GM21515 (cell line): ENCODE measurements around the gene SIGLEC6.

Experiments
- ATAC-seq: cut with Tn5 transposase; IDR thresholded peaks from one replicate; pipeline ENCODE4 v1.9.1; 2021; ENCODE audit not compliant: unreplicated experiment

Gene SIGLEC6

GRCh38 chr19:51531349-51532315 lies at the start of gene SIGLEC6:
Gene SIGLEC6 (minus strand): TSS chr19:51531670. CDS start chr19:51531648, 22 bp downstream.
- peak; percentile 80 for ATAC-seq

GRCh38 chr19:51576850-51577249 lies 45.4 kb upstream of the SIGLEC6 start:
- no peak for ATAC-seq

DNA sequence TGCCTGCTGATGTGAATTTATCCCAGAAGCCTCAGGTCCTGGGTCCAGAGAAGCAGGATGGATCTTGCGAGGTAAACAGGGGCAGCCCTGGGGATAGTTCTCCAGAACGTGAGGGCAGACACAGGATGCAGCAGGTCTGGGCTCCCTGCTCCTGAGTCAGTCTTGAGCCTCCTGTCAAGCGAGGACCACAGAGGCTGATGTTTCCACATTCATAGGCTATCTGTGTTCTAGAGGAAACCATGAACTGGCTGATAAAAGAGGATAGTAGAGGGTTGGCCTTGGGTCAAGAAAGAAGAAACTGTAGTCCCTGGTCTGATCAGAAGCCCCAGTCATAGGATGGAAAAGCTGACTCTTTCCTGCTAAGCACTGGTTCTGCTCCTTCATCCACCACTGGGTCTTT lies 41.9 kb upstream of the SIGLEC6 start:
- no peak for ATAC-seq

- ATAC-seq, result no peak
Measured at GRCh38 chr19:51572908-51573307, 41.4 kb upstream of the SIGLEC6 start.

GRCh38 chr19:51572410-51572809 lies 40.9 kb upstream of the SIGLEC6 start:
- ATAC-seq, result no peak

GRCh38 chr19:51571599-51571998 lies 40.1 kb upstream of the SIGLEC6 start:
- no peak for ATAC-seq

- peak; percentile 76 for ATAC-seq
Measured at GRCh38 chr19:51570962-51571575, 39.6 kb upstream of the SIGLEC6 start, which contains the start of gene ZNF175. Gene ZNF175 (plus strand): TSS chr19:51571283. CDS start chr19:51573330, 2,047 bp downstream.

DNA sequence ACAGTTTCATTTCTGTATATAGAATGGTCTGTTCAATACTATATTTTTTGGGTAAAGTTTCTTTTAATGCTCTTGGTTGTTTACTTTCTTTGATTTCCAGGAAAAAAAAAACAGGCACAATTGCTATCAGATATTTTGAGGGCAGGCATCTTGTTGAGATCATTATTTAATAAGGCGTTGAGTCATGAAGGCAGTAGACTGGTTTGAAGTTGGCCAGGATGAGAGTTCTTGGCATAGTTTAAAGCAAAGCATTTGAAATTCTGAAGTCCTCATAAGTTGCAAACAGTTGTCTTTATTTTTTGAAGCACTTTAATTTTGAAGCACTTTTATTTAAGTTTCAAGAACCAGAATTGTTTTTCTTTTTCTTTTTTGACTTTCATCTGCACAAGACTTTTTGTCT lies 37.0 kb upstream of the SIGLEC6 start:
- ATAC-seq, result no peak

- ATAC-seq, result no peak
Measured at GRCh38 chr19:51567583-51567982, 36.1 kb upstream of the SIGLEC6 start.

DNA sequence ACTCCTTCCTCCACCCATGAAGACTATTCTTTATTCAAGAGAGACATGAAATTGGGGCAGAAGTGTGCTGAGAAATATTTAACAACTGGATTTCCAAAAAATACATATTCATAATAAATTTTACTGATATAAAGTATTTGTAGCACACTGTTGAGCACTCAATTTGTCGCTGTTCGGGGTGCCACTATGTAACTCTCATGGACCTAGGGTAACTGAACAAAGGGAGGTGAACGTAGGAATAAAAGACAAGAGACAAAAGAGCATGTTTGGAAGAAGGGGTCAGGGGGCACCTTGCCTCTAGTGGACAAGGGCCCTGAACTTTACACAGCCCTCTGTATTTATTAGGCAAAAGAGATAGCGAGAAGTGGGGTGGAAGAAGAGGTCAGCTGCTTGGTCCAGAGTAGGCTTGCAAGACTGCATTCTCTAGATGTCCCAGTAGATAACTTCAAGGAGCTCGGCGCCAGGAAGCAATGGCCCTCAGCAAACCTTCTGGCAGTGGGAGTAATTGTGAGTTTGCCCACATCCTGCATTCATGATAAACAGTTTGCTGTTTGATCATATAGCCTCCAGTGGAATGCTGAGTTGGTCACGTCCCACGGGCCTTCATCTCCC lies 35.1 kb upstream of the SIGLEC6 start:
- no peak for ATAC-seq

DNA sequence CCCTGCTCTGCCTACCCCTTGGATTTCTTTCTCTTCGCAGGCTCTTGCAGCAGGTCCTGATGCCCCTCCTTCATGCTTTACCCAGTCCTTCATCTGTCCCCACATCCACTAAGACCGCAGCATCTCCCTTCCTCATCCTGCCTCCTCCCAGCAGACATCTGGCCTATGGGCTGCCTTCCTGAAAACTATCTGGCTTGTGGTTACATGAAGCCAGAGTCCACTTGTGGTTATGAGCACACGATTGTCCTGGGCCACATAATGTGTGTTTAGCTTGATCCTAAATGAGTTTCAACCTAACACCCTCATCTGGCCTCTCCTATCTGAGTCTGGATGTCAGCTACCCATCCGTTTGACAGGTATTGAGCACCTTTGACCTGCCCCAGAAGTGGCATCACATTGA lies 34.1 kb upstream of the SIGLEC6 start:
- ATAC-seq, result no peak

DNA sequence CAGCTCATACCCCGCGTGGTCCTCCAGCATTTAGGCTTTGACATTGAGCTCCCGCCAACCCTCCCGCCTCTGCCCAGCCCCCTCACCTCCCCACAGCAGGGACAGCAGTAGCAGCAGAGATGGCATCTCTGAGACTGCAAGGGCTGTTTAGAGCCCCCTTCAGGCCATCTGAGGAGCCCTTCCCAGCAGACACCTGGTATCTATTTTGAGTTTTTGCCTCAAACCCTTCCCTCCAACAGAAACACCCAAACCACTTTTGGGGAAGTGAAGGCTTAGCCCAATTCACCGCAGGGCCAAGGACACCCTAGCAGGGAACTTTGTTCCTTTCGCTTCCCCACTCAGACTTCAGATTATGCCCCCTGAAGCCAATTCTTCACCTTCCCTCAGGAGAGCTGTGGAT lies 33.3 kb upstream of the SIGLEC6 start:
- ATAC-seq, result no peak

DNA sequence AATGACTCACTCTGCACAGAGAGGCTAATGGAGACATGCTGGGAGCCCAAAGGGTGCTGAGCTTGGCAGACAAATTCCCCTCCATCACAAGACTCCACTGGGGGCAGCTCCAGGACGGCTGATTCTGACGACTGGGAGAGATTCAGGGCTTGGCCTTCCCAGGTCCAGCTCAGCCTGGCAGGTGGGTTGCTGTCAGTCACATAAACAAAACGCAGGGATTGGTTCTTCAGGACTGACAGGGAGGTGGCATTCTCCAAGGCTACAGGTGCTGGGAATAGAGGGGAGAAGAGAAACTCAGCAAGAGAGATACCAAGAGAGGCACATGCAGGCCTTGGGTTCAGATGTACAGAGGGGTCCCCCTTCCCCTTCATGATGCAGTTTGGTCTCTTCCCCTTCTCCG lies 28.9 kb upstream of the SIGLEC6 start:
- ATAC-seq, result no peak

DNA sequence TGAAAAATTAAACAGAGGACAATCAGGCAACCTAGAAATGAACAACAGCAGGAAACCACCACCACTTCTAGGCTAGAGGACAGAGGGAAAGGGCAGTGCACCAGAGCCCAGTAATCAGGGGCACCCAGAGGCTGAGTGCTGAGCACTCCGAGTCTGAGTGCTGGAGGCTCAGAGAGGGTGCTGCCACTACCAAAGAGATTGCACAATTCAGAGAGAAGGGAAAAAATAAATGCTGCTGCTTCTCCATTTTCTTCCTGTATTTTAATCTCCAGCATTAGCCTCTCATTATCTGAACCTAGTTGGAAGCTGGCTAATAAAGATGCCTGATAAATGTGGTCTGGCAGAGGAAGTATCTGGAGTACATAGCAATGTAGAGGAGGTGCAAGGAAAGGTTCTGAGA lies 27.8 kb upstream of the SIGLEC6 start:
- ATAC-seq, result no peak

DNA sequence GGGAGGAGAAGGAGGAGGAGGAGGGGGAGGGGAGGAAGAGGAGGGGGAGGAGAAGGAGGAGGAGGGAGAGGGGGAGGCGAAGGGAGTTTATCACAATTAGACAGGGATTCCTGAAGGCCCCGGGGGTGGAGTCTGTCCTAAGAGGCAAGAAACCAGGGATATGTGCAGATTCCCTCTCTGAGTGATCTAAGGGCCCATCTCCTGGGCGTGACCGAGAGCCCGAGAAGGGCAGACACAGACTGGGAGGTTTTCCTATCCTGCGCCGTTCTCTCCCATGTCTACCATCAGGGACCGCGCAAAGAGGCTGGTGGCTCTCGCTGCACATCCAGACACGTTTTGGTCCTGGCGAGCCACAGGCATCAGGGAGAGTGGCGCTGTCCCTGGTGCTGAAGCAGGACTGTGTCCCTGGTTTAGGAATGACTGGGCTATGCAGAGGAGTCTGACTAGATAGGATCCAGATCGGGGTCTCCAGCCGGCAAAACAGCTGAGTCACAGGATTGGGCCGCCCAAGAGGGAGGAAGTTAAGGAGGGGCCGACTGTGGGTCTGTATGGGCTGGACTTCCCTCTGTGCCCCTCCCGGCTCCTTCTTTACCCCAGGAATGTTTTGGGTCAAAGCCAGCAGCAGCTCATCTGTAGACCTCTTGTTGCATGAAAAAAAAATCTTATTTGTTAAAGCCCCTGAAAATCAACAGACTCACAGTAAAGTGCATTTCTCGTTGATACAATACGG lies 21.7 kb upstream of the SIGLEC6 start:
- ATAC-seq, result no peak

DNA sequence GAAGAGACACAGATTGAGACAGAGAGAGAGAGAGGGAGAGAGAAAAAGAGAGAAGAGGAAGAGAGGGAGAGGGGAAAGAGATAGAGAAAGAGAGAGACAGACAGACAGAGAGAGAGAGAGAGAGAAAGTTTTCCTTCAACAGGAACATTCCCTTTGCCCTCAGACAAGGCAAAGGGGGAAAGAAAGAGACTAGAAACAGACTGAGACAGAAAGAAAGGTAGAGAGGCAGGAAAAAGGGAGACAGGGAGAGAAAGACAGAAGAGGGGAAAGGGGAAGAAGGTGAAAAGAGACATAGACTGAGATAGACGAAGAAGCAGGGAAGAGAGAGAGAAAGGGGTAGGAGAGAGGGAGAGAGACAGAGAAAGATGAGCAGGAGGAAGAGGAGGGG lies 21.1 kb upstream of the SIGLEC6 start:
- no peak for ATAC-seq

- no peak for ATAC-seq
Measured at GRCh38 chr19:51551673-51552432, 20.4 kb upstream of the SIGLEC6 start.

GRCh38 chr19:51550848-51551672 lies 19.6 kb upstream of the SIGLEC6 start:
- ATAC-seq, result no peak

- no peak for ATAC-seq
Measured at GRCh38 chr19:51549533-51550324, 18.3 kb upstream of the SIGLEC6 start.
